DND-41 (cell line): ENCODE measurements around the gene TCEAL5.

Experiments used
- EZH2 ChIP-seq: IDR thresholded peaks from 3 replicates; pipeline ENCODE4 v1.6.1; 2012; ENCODE audit warnings: borderline replicate concordance, low read depth, mild to moderate bottlenecking, moderate library complexity, low read length, inconsistent platforms; ENCODE audit not compliant: severe bottlenecking
- TF ChIP-seq, protein P1 (sequence below): IDR thresholded peaks from 2 replicates; pipeline ENCODE4 v1.5.1; 2012; ENCODE audit warnings: borderline replicate concordance, low read length, moderate library complexity, mild to moderate bottlenecking; ENCODE audit not compliant: poor library complexity, severe bottlenecking; ENCODE audit errors: extremely low read depth

DNA sequence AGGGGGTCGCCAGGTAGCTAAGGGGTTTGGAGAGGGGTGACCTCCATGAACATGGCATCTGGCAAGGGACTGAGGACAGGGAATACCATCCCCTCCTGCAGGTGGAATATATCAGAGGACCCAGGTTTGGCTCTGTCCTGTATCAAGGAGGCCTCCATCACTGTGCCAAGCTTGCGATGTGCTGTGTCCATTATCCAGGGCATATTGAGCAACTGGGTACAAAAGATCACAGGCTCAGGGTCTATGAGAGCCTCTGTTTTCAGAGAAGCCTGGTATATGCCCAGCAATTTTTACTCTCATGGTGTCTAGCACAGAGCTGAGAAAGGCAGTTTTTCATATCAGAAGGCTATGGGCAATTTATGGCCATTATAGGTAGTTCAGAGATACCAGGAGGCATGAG is 16.6 kb upstream of the TCEAL5 start:
- TF ChIP-seq, protein P1, sequence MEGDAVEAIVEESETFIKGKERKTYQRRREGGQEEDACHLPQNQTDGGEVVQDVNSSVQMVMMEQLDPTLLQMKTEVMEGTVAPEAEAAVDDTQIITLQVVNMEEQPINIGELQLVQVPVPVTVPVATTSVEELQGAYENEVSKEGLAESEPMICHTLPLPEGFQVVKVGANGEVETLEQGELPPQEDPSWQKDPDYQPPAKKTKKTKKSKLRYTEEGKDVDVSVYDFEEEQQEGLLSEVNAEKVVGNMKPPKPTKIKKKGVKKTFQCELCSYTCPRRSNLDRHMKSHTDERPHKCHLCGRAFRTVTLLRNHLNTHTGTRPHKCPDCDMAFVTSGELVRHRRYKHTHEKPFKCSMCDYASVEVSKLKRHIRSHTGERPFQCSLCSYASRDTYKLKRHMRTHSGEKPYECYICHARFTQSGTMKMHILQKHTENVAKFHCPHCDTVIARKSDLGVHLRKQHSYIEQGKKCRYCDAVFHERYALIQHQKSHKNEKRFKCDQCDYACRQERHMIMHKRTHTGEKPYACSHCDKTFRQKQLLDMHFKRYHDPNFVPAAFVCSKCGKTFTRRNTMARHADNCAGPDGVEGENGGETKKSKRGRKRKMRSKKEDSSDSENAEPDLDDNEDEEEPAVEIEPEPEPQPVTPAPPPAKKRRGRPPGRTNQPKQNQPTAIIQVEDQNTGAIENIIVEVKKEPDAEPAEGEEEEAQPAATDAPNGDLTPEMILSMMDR: no peak
- no peak for TF ChIP-seq EZH2
